ENCODE results near the gene PHLPP1. TPM values are rescaled to one million over a fixed set of nuclear protein-coding genes. Genes with fewer than 3 reads are reported as not detected.

The PHLPP1 gene
- total RNA-seq, 4 donors from 2014 or later = 5.5 to 9.7 (median 8.0) TPM

- Histone ChIP-seq H3K27ac (no peak overlapping the region), H3K36me3 (no peaks in the 10 kb centered on the region)
- in situ Hi-C loops (cut with MboI; ENCODE audit: low sequenced_read_pairs in 4 of 4) = no loop called here
Measured at GRCh38 chr18:62885804-62886203, 170.5 kb downstream of the PHLPP1 start.

GRCh38 chr18:62894681-62895390, 179.5 kb downstream of the PHLPP1 start:
- in situ Hi-C loops (cut with MboI; ENCODE audit: low sequenced_read_pairs in 4 of 4) = no loop called here
- ATAC-seq (no peak), DNase-seq (no peak)
- H3K27ac ChIP-seq = no peak overlapping the region
- no peaks in the 10 kb centered on the region for H3K27me3 ChIP-seq
- TF ChIP-seq, protein P1, sequence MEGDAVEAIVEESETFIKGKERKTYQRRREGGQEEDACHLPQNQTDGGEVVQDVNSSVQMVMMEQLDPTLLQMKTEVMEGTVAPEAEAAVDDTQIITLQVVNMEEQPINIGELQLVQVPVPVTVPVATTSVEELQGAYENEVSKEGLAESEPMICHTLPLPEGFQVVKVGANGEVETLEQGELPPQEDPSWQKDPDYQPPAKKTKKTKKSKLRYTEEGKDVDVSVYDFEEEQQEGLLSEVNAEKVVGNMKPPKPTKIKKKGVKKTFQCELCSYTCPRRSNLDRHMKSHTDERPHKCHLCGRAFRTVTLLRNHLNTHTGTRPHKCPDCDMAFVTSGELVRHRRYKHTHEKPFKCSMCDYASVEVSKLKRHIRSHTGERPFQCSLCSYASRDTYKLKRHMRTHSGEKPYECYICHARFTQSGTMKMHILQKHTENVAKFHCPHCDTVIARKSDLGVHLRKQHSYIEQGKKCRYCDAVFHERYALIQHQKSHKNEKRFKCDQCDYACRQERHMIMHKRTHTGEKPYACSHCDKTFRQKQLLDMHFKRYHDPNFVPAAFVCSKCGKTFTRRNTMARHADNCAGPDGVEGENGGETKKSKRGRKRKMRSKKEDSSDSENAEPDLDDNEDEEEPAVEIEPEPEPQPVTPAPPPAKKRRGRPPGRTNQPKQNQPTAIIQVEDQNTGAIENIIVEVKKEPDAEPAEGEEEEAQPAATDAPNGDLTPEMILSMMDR (IDR thresholded peaks at IDR 0.05 in 4 of 5, conservative IDR thresholded peaks at IDR 0.05 in 1 of 5) = no peak
- H3K36me3 ChIP-seq = peaks cover 0 to 5% of the 10 kb centered on the region in 2 donors
- intact Hi-C loops (cut with DNase I; ENCODE audit: low total_unique reads) = no loop called here
- H3K4me1 ChIP-seq = no peaks in the 10 kb centered on the region
- no peak overlapping the region for H3K4me3 ChIP-seq
- H3K9me3 ChIP-seq = no peaks in the 10 kb centered on the region

More at GRCh38 chr18:62885804-62886203, 170.5 kb downstream of the PHLPP1 start:
- intact Hi-C loops (cut with DNase I; ENCODE audit: low total_unique reads) = no loop called here
- H3K4me1 ChIP-seq = peaks cover 0 to 8% of the 10 kb centered on the region in 2 donors
- H3K27me3 ChIP-seq = no peaks in the 10 kb centered on the region
- no peaks in the 10 kb centered on the region for H3K9me3 ChIP-seq
- DNase-seq (no peak), ATAC-seq (no peak)
- no peak for TF ChIP-seq POLR2A (IDR thresholded peaks at IDR 0.05)
- TF ChIP-seq, protein P1 (IDR thresholded peaks at IDR 0.05 in 4 of 5, conservative IDR thresholded peaks at IDR 0.05 in 1 of 5) = no peak
- H3K4me3 ChIP-seq = no peak overlapping the region

DNA sequence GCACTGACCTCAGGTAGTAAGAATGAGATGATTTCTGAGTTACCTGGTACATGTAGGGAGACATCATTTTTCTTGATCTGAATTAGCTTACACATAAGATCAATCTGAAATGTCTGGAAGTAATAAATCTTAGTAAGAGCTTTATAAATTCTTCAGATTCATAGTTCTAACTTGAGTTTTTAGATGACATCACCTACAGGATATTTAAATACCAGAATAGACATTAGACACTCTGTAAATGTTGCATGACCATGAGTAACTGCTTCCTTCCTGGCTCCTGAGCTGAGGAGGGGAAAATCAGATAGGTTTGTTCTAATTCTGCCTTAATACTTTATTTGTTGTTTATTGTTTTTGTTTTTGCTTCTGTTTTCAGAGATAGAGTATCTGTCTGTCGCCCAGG, 181.8 kb downstream of the PHLPP1 start:
- intact Hi-C loops (cut with DNase I; ENCODE audit: low total_unique reads) (no loop called here), in situ Hi-C loops (cut with MboI; ENCODE audit: low sequenced_read_pairs in 4 of 4) (no loop called here)
- Histone ChIP-seq H3K9me3 (no peaks in the 10 kb centered on the region), H3K4me1 (no peaks in the 10 kb centered on the region), H3K27me3 (no peaks in the 10 kb centered on the region), H3K4me3 (no peak overlapping the region), H3K27ac (no peak overlapping the region), H3K36me3 (peaks cover 0 to 5% of the 10 kb centered on the region in 2 donors)
- DNase-seq (no peak), ATAC-seq (no peak)
- TF ChIP-seq, protein P1 (IDR thresholded peaks at IDR 0.05 in 4 of 5, conservative IDR thresholded peaks at IDR 0.05 in 1 of 5) = no peak
- no peak for TF ChIP-seq POLR2A (IDR thresholded peaks at IDR 0.05)

- Histone ChIP-seq H3K4me3 (no peak overlapping the region), H3K27me3 (no peaks in the 10 kb centered on the region), H3K9me3 (no peaks in the 10 kb centered on the region), H3K36me3 (peaks cover 0 to 12% of the 10 kb centered on the region in 2 donors), H3K4me1 (no peaks in the 10 kb centered on the region), H3K27ac (no peak overlapping the region)
- intact Hi-C loops (cut with DNase I; ENCODE audit: low total_unique reads) (no loop called here), in situ Hi-C loops (cut with MboI; ENCODE audit: low sequenced_read_pairs in 4 of 4) (no loop called here)
- ATAC-seq = no peak
- no peak for TF ChIP-seq POLR2A (IDR thresholded peaks at IDR 0.05)
- TF ChIP-seq, protein P1 (IDR thresholded peaks at IDR 0.05 in 4 of 5, conservative IDR thresholded peaks at IDR 0.05 in 1 of 5) = no peak
- DNase-seq = no peak
Measured at GRCh38 chr18:62898359-62898758, 183.0 kb downstream of the PHLPP1 start.

Data from gastrocnemius medialis (tissue), 4 donors.